Measurements from ENCODE around the gene CASZ1.

Gene CASZ1

GRCh38 chr1:10796029-10796944, at the start of gene CASZ1:
Gene CASZ1, minus strand, starts transcription at chr1:10796646. Its CDS starts 102,757 bp downstream, at chr1:10693889.
- DNase-seq: no peak

DNA sequence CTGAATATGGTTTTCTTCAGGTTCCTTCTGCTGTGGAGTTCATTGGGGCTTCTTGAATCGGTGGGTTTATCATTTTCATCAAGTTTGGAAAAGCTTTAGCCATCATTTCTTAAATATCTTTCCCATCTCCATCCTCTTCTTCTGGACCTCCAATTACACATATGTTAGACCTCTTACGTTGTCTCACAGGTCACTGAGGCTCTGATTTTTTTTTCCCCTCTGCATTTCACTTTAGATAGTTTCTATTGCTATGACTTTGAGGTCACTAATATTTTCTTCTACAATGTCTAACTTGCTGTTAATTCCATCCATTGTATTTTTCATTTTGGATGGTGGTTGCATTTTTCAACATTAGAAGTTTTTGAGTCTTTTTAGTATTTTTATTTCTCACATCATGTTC, 47.3 kb upstream of the CASZ1 start:
- DNase-seq: no peak

DNA sequence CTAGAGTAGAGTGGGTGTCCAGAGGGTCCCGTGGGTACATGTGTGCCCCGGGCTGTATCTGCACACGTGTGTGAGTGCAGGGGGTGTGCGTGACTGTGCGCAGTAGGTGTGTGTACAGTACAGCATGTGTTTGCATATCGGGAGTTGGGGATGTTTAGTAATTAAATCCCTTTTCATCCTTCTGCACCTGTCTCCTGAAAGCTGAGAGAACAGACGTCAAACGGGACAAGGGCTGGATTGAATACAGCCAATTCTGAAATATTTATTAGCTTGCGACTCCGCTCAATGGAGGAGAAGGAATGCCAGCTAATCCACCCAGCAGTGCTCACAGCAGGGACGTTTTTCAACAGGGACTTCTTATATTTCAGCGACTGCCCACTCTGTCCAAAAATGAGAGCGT, 44.7 kb upstream of the CASZ1 start:
- no peak for DNase-seq

DNA sequence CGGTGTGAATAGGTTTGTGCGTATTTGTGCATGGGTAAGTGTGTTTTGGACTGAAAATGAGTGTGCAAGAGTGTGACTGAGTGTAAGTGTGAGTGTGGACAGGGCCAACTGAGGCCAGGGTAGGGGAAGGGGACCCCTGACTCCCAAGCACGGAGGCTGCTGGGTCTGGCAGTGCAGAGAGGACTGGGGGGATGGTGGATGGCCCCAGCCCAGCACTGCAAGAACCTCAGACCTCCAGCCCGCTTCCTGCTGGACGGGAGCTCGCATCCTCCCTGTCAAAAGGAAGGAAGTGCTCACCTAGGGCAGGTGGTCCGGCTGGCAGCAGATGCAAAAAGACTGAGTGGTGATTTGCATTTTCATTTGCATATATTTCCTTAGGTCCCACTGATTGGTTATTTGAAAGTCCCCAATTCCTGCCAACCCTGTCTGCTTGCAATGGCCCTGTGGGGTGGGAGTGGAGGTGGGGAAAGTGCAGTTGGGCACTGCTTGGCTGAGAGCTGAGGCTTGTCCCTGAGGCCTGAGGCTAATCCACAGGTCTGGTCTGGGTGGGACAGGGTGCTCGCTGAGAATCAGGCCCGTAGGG, 42.8 kb upstream of the CASZ1 start:
- no peak for DNase-seq

GRCh38 chr1:10838541-10838940, 42.1 kb upstream of the CASZ1 start:
- DNase-seq: no peak

DNA sequence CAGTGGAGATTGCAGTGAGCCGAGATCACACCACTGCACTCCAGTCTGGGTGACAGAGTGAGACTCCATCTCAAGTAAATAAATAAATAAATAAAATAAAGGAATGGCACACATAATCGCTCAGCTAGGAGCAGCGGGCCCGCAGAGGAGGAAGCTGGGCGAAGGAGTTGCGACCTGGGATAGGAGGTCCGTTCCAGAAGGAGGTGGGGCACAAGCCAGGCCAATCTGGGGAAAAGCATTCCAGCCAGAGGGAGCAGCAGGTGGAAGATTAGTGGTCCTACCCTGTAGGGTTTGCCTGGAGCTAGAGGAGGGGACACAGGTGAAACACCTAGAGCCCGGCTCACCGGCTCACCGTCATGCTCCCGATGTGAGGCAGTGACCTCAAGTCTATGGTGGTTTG, 40.3 kb upstream of the CASZ1 start:
- no peak for DNase-seq

- DNase-seq: no peak
Measured at GRCh38 chr1:10835822-10836421, 39.5 kb upstream of the CASZ1 start.

DNA sequence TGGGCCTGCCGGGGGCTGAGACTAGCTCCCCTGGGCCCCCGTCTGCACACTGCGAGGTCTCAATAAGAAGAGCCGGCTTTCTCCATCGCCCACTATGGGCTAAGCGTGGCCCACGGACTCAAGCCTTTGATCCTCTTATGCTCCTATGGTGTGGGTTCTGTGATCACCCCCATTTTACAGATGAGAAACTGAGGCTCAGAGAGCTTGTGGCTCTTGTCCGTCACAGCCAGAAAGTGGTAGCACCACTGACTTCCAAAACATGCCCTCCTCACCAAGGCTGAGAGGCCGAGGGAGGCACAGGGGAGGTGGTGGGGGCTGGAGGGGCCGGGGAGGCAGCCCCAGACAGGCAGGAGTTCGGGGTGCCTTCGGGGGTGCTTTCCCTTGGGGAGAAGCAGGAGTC, 39.0 kb upstream of the CASZ1 start:
- DNase-seq: no peak

DNA sequence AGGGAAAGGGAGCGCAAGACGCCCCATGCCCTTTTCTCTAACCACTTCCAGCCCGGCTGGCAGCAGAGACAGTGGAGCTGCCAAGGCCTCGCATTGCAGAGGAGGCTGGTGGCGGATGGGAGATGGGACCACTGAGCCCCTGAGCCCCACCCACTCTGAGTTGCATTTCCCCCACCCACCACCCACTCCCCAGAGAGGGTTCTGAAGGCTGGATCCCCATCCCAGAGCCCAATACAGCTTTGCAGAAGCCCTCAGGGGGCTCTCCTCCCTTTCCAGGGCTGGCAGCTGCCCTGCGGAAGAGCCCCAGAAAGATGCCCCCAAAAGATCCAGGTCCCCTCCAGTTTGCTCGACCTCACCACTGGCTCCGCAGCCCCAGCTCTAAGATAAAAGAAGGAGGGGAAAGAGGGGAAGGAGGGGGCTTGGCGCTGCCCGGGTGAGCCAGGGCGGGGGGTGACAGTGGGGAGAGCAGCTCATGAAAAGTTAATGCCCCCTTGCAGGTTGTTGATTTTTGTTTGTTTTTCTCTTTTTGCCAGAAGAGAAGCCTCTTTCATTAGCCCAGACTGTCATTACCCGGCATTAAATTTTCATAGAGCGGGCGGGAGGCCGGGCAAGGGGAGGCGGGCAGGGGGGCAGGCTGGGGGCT, 38.4 kb upstream of the CASZ1 start:
- no peak for DNase-seq

DNA sequence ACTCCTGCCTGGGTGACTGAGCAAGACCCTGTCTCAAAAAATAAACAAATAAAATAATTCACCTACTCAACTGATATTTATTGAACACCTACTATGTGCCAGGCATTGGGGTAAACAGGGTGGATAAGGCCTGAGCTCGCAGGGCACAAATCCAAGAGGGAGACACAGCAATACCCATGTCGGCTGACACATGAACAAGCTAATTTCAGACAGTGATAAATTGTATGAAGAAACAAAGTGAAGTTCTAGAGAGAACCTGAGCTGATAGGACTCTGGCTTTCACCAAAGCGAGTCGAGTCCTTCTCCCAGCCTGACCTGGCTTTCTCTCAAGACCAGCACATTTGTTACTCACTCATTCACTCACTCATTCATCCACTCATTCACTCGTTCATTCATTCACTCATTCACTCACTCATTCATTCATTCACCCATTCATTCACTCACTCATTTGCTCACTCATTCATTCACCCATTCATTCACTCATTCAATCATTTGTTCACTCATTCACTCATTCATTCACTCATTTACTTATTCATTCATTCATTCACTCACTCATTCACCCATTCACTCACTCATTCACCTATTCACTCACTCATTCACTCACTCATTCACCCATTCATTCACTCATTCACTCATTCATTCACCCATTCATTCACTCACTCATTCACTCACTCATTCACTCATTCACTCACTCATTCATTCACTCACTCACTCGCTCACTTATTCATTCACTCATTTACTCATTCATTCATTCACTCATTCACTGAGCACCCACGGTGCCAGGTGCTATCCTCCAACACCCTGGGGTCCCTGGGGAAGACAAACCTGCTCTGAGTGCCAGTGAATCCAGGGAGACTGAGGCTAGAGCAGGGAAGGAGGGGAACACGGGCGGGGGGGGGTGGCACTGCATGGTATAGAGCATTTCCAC, 37.4 kb upstream of the CASZ1 start:
- DNase-seq: no peak

DNA sequence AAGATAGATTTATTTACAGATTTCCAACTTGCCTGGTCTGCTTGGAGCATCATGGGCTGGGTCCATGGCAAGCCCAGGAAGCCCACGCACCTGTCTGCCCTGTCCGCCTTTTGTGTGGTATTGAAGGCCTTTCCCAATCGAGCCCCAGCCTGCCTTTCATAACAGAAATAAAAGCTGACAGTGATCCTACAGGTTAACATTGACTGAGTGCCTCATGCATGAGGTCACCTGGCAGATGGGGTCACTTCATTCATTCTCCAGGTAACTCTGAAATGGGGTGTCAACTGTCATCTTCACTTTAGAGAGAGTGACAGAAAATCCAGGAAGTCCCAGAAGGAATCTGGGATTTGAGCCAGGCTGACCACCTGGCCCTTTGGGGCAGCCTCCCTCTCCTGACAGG, 36.3 kb upstream of the CASZ1 start:
- no peak for DNase-seq

DNA sequence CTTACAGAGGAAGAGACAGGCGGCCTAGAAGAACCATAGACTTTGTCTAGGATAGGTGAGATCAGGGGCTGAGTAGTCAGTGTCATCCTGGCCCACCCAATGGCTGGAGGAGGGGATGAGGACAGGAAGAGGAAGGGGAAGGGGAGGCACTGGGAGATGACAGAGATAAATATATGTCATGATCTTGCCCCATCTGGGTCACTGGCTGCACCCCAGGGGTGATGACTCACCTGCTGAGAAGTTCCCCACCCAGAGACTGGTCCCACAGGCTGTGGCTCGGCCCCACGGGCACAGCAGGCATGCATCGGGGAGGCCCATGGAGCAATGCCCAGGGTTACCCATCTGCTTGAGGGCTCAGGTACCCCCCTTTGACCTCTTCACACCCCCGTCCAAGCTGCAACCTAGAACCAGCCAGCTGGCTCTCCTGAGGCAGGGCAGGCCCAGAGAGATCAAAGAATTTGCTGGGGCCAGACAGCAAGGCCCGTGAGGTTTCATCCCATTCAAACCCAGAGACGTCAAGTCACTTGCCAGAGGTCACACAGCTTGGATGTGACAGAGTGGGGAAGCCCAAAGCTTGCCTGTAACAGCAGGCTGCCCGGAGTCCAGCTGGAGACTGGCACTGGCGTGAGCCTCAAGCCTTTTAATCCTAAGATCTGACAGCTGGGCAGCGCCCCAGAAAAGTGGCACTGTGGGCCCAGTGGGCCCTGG, 34.7 kb upstream of the CASZ1 start:
- DNase-seq: no peak

DNA sequence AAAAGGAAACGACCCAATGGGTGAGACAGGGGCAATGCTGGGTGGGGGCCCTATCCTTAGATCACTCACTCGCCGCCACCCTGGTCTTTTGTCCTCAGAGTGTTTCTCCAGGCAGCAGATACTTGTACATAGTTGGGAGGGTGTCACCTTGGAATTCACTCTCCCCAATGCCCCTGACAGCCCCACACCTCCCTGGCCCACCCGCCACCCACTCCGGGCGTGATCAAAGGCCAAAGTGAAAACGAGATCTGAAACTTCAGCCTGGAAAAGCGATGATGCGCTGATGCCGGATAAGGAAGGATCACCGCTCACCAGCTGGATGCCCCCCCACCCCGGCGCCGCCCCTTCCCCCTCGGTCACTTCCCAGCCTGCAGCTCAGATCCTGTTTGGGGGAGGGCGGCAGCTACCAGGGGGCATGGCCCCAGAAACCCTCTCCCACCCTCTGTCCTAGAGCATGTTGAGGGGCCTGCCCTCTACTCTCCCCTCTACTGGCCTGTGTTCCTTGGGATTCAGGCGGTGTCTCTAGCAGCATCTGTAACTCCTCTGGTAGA, 33.6 kb upstream of the CASZ1 start:
- no peak for DNase-seq

GRCh38 chr1:10829067-10829818, 32.8 kb upstream of the CASZ1 start:
- DNase-seq: no peak

DNA sequence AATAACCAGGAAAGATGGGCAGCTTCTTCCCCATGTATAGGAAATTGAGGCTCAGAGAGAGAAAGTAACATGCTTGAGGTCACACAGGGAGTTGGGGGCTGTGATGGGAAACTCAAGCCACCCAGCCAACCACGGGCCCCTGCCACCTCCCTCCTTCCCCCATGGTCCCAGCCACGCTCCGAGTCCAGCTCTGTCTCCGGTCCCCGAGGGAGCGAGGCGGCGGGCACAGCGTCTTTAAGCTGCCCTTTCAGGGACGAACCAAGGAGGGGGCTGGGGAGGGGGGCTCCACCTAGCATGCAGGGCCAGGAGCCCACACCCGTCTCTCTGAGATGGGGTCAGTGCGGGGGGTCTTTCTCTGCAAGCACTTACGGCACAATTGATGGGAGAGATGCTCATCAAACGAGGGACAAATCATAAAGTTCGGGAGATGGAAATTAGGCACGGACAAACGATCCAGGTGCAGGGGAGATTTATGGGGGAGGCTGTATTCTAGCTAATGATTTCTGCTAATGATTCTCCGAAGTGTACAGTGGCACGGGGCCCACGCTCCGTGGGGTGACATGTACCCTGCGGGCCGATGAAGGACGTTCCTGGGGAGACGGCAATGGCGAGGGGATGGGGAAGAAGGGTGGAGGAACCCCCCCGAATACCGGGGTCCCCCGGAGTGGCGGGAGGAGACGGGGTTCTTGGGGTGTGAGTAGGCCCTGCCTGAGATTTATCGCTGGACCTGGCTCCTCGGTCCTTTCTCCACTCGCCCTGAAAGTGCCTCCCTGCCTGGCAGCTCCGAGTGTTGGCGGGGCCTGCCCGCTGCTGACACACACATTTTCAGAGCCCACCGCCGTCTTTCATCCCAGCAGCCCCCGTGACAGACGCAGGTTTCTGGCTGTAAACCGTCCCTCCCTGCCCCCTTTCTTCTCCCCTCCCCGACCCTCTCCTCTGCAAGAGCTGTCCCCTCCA, 31.2 kb upstream of the CASZ1 start:
- DNase-seq: no peak

DNA sequence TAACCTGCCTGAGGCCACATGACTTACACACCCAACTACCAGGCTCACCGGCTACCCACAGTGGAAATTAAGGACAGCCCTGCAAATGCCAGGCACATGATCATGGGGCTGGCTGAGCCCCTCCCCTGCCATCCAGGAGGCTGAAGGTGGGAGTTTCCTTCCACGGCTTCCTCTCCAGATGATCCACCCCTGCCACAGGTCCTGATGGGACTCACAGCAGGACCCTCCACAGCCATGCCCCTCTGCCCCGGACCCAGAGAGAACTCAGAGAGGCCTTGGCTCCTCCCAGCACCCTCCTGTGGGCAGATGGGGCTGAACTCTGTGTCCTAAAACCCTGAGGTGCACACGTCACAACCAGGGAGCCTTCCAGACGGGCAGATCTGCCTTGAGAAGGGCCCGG, 29.1 kb upstream of the CASZ1 start:
- DNase-seq: no peak

DNA sequence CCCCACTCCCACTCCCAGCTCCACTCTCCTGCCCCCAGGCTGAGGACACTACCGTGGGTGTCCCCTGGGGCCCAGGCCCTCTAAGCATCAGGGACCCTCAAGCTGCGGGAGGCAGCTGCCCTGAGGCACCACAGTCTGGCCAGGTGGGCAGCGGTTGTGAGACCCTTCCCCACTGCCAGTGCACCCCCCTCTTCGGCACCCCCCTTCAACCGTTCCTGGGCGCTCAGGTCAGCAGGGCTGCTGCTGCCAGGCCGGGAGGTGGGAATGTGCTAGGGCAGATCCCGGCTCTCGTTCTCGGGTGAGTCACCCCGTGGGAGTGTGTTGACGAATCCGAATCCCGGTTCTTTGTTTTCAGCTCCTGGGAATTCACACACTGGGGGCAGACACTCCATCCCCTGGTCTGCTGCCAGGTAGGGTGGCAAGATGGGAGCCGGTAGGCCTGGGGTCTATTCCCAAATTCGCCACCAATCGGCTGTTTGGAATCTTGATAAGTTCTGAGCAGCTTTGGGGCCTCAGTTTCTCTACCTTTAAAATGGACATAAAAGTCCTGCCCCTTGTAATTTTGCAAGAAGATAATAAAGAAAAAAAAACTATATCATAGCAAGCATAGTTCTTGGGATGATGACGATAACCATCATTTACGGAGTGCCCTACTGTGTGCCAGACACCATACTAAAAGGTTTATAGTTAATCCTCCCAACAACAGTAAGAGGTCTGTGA, 28.5 kb upstream of the CASZ1 start:
- no peak for DNase-seq

- no peak for DNase-seq
Measured at GRCh38 chr1:10823000-10823401, 26.6 kb upstream of the CASZ1 start.

DNA sequence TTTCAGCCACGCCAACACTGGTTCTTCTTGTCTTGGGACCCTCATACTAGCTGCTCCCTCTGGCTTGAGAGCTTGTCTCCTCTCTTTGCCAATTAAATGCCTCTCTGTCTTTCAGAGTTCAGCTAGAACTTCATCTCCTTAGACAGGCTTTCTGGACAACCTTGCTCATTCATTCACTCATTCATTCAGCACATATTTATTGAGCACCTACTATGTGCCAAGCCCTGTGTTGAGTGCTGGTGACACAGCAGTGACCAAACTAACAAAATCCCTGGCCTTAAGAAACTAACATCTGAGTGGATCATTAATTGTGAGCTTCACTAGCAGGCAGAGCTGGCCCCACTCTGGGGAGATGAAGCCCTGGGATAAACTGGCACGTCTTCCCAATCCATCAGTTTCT, 24.9 kb upstream of the CASZ1 start:
- no peak for DNase-seq

Data from activated effector memory CD4-positive, alpha-beta T cell treated with Interleukin-2 at 50 U/mL for 16 hours (primary cell).